GM13977 (cell line): ENCODE results near the gene MRTFB.

Source experiments
- DNase-seq: peaks from one replicate; pipeline ENCODE4 v3.0.0; 2012; ENCODE audit warnings: low spot score
- CTCF ChIP-seq: IDR thresholded peaks from 2 replicates; pipeline ENCODE4 v1.5.1; 2012; ENCODE audit warnings: mild to moderate bottlenecking, control low read depth; ENCODE audit not compliant: insufficient read depth; ENCODE audit errors: extremely low read depth, missing control alignments
- in situ Hi-C: fragments of 300-500 bp; cut with MboI; formaldehyde crosslinking; loops from one replicate; pipeline ENCODE4 v1.12.0; 2022; ENCODE audit warnings: low sequenced_read_pairs, low pct_unique_long_range_greater_than_20kb, mixed read lengths, inconsistent platforms; ENCODE audit not compliant: unreplicated experiment

The MRTFB gene

GRCh38 chr16:14063618-14064581, 7.2 kb upstream of the MRTFB start:
- in situ Hi-C loops, result no loop called here
- no peak for DNase-seq
- no peak for TF ChIP-seq CTCF

- TF ChIP-seq CTCF, result no peak
- in situ Hi-C loops, result no loop called here
- DNase-seq, result no peak
Observed at GRCh38 chr16:14069818-14070217, 1.3 kb upstream of the MRTFB start.

- in situ Hi-C loops, result no loop called here
- TF ChIP-seq CTCF, result no peak
- DNase-seq, result peak; percentile 12
Observed at GRCh38 chr16:14070555-14070876, 603 bp upstream of the MRTFB start.

GRCh38 chr16:14071576-14072271, 605 bp downstream of the MRTFB start:
- no peak for TF ChIP-seq CTCF
- in situ Hi-C loops, result no loop called here
- peak; percentile 21 for DNase-seq

- TF ChIP-seq CTCF, result no peak
- in situ Hi-C loops, result no loop called here
- DNase-seq, result no peak
Observed at GRCh38 chr16:14072360-14072759, 1.2 kb downstream of the MRTFB start.

- no peak for TF ChIP-seq CTCF
- no peak for DNase-seq
- in situ Hi-C loops, result no loop called here
Observed at GRCh38 chr16:14074544-14074943, 3.4 kb downstream of the MRTFB start.
